SK-N-SH (cell line): ENCODE results near the gene RAD51B. TPM values are rescaled to one million over a fixed set of nuclear protein-coding genes. Genes with fewer than 3 reads are reported as not detected.
A peak's percentile ranks its signal among the peaks of the same experiment; 100 is the strongest.
"Not testable (repeated sequence)": the region's sequence is repeated elsewhere in the genome, so short reads cannot be mapped to it uniquely, and the experiment has no call there.

ENCODE experiments used
- CTCF ChIA-PET: fragments of 300-600, 350-600 bp; formaldehyde crosslinking; extraction: SDS; loops from one replicate; lab custom pipeline; 2021; lab: Yijun Ruan, JAX
- POLR2A ChIA-PET: fragments of 350-600 bp; sonication (Branson Sonifier 250); formaldehyde crosslinking; extraction: SDS; loops from one replicate; lab custom pipeline; 2020; ENCODE audit warnings: antibody characterized with exemption, inconsistent platforms; lab: Yijun Ruan, JAX
- DNase-seq: peaks from one replicate; pipeline ENCODE4 v3.0.0; 2012
- H2AFZ ChIP-seq: fragments of 200-600 bp; sonication (generic); 2 replicates; pipeline ENCODE4 v1.8.1; 2016; ENCODE audit warnings: antibody characterized with exemption, mild to moderate bottlenecking, low read depth
- H3F3A ChIP-seq: fragments of 200-600 bp; sonication (generic); replicated peaks from 2 replicates; pipeline ENCODE3; 2016; ENCODE audit warnings: antibody characterized with exemption, mild to moderate bottlenecking; ENCODE audit not compliant: insufficient read depth
- H3K27ac ChIP-seq, 2 experiments: fragments of 200-500 bp in 1 of 2; fragments of 200-600 bp in 1 of 2; sonication (Bioruptor generic) in 1 of 2; sonication (generic), shearing (Covaris generic) in 1 of 2; 2 replicates each; pipeline versions ENCODE4 v1.5.1 to v1.6.1; 2014 to 2016; ENCODE audit warnings: low read depth in 2 of 2, inconsistent platforms in 1 of 2, low read length in 1 of 2, mild to moderate bottlenecking in 1 of 2, mixed read lengths in 1 of 2
- H3K27me3 ChIP-seq: fragments of 200-600 bp; sonication (generic), shearing (Covaris generic); 2 replicates; pipeline ENCODE4 v1.6.1; 2016; ENCODE audit warnings: mixed run types; ENCODE audit not compliant: insufficient read depth
- H3K36me3 ChIP-seq, 2 experiments: fragments of 200-500 bp in 1 of 2; fragments of 200-600 bp in 1 of 2; sonication (Bioruptor generic) in 1 of 2; sonication (generic) in 1 of 2; replicated peaks in 1 of 2; 2 replicates each; pipeline versions ENCODE3 to v1.5.1; 2014 to 2016; ENCODE audit warnings: low read length in 1 of 2, mild to moderate bottlenecking in 1 of 2; ENCODE audit not compliant: insufficient read depth in 2 of 2, control insufficient read depth in 1 of 2
- H3K4me1 ChIP-seq, 2 experiments: fragments of 200-500 bp in 1 of 2; fragments of 200-600 bp in 1 of 2; sonication (Bioruptor generic) in 1 of 2; sonication (generic), shearing (Covaris generic) in 1 of 2; 2 replicates each; pipeline versions ENCODE4 v1.5.1 to v1.6.1; 2014 to 2016; ENCODE audit warnings: low read depth in 1 of 2, low read length in 1 of 2, mixed run types in 1 of 2; ENCODE audit not compliant: insufficient read depth in 2 of 2, control insufficient read depth in 1 of 2
- H3K4me2 ChIP-seq: fragments of 200-600 bp; sonication (generic), shearing (Covaris generic); 2 replicates; pipeline ENCODE4 v1.6.1; 2017; ENCODE audit warnings: mixed run types
- H3K4me3 ChIP-seq, 2 experiments: fragments of 200-500 bp in 1 of 2; fragments of 200-600 bp in 1 of 2; sonication (Bioruptor generic) in 1 of 2; sonication (generic), shearing (Covaris generic) in 1 of 2; 2 replicates each; pipeline versions ENCODE4 v1.5.1 to v1.8.1; 2014 to 2016; ENCODE audit warnings: low read depth in 2 of 2, inconsistent platforms in 1 of 2, low read length in 1 of 2, mild to moderate bottlenecking in 1 of 2, mixed read lengths in 1 of 2, moderate library complexity in 1 of 2
- H3K79me2 ChIP-seq: fragments of 200-600 bp; sonication (generic); 2 replicates; pipeline ENCODE4 v1.8.1; 2017; ENCODE audit warnings: mild to moderate bottlenecking; ENCODE audit not compliant: insufficient read depth
- H3K9ac ChIP-seq: fragments of 200-600 bp; sonication (generic); 2 replicates; pipeline ENCODE4 v1.6.1; 2017; ENCODE audit warnings: mixed run types
- H3K9me2 ChIP-seq: fragments of 200-600 bp; sonication (generic); 2 replicates; pipeline ENCODE4 v1.6.1; 2017; ENCODE audit warnings: mixed run types
- H3K9me3 ChIP-seq: fragments of 200-600 bp; sonication (generic); 2 replicates; pipeline ENCODE4 v1.6.1; 2017; ENCODE audit warnings: mixed run types, mild to moderate bottlenecking, moderate library complexity
- H4K20me1 ChIP-seq: fragments of 200-600 bp; sonication (generic); 2 replicates; pipeline ENCODE4 v1.6.1; 2017; ENCODE audit warnings: mild to moderate bottlenecking, mixed run types; ENCODE audit not compliant: insufficient read depth
- FOXM1 ChIP-seq: IDR thresholded peaks from 2 replicates; pipeline ENCODE4 v1.4.0; 2012; ENCODE audit warnings: low read depth, mild to moderate bottlenecking
- MEF2A ChIP-seq: IDR thresholded peaks from 2 replicates; pipeline ENCODE4 v1.4.0; 2012; ENCODE audit warnings: low read depth, borderline replicate concordance
- NFIC ChIP-seq: IDR thresholded peaks from 2 replicates; pipeline ENCODE4 v1.4.0; 2012; ENCODE audit warnings: borderline replicate concordance
- NRF1 ChIP-seq: IDR thresholded peaks from 2 replicates; pipeline ENCODE4 v1.6.1; 2012; ENCODE audit warnings: low read depth, mild to moderate bottlenecking, low read length
- PBX3 ChIP-seq: IDR thresholded peaks from 2 replicates; pipeline ENCODE4; 2012
- SIN3A ChIP-seq: IDR thresholded peaks from 2 replicates; pipeline ENCODE4 v1.6.1; 2012; ENCODE audit warnings: low read depth, mild to moderate bottlenecking, low read length, moderate library complexity, borderline replicate concordance
- SMC3 ChIP-seq: IDR thresholded peaks from 2 replicates; pipeline ENCODE4 v1.6.1; 2012; ENCODE audit warnings: low read depth, low read length, improper control_type of control experiment
- TCF12 ChIP-seq: IDR thresholded peaks from 2 replicates; pipeline ENCODE4 v1.4.0; 2012
- YY1 ChIP-seq: IDR thresholded peaks from 2 replicates; pipeline ENCODE4 v1.4.0; 2012; ENCODE audit warnings: low read depth, mild to moderate bottlenecking
- WGBS: methylation state at CpG from one replicate; pipeline ENCODE4 v1.1.6; 2017; ENCODE audit warnings: low lambda C conversion rate; 5-methylcytosine and 5-hydroxymethylcytosine counted together
- polyA plus RNA-seq, 3 experiments: library from polyadenylated mRNA; depleted of rRNA; stranded (reverse); fragments of >200 nt; gene quantifications; 2 replicates each; pipeline ENCODE4 v1.2.3, GENCODE V29; 2012
- TF ChIP-seq, protein P1 (sequence below): fragments of 150-350 bp; IDR thresholded peaks from 2 replicates; pipeline ENCODE4 v1.6.1; 2017; ENCODE audit warnings: antibody characterized with exemption, low read length, low read depth, borderline replicate concordance
- TF ChIP-seq, protein P2 (sequence below): fragments of 200-600 bp; sonication (generic); IDR thresholded peaks from 2 replicates; pipeline ENCODE4 v1.6.1; 2017; ENCODE audit warnings: antibody characterized with exemption, mild to moderate bottlenecking, moderate library complexity

Gene RAD51B
- polyA plus RNA-seq, 1 of the 3 experiments (the other 2 are of a cell fraction), result 6.0 TPM

DNA sequence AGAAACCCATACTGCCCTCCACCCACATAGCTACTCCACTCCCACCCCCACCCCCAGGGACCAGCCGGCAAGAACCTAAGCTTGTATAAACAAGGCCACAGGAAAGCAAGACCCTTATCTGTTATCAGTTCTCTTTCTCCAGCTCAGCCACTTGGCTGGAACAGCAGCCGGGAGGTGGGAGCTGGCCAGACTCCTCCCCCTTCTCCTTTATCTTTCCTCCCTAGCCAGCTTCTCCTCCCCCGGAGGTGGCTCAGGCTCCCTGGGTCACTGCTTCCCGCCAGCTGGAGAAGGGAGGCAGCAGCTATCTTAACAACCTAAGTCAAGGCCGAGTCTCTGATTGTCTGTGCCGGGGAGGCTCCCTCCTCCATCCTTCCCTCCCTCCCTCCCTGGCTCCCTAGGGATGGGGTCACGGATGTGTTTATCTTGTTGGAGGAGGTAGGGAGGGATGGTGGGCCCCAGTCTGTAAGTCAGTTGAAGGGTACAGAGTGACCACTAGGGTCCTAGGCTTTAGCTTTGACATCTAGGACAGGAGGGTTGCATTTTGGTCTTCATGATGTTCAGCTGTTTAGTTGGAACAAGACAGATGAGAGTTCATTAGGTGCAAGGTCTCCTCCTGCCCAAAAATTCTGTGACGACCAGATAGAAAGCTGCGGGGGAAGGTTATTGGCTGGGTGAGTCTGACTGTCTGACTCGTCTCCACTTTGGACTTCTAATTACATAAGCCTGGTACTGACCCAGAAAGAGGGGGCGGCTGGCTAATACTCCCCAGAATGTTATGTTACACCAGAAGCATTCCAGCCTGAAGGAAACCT lies 943.6 kb downstream of the RAD51B start (continued):
- TF ChIP-seq TCF12, result no peak
- TF ChIP-seq NRF1, result no peak
- TF ChIP-seq, all 33 proteins: peak for 3

- CTCF ChIA-PET, result interaction anchor here (1.1 to 1.3 kb wide), 2 partner anchors 25 to 515 kb away, joined by 4 to 6 read pairs; no protein-coding TSS in a partner anchor
- H3K4me1 ChIP-seq, result peaks cover 5 to 12% of the 10 kb centered on the region in 2 experiments; a peak in 2 of 4 replicates
- H3K4me3 ChIP-seq, H2AFZ ChIP-seq, H3F3A ChIP-seq, H3K9me3 ChIP-seq, H3K79me2 ChIP-seq, H3K36me3 ChIP-seq, POLR2A ChIA-PET, H3K9me2 ChIP-seq, H3K9ac ChIP-seq, H4K20me1 ChIP-seq, H3K27ac ChIP-seq, DNase-seq, H3K27me3 ChIP-seq: not testable (repeated sequence)
- WGBS, result 100% methylated on average over 4 of the region's 4 CpGs
- H3K4me2 ChIP-seq, result peak overlapping the region; percentile 29; the same call in 1 of the 2 replicates
These were observed 944.3 kb downstream of the RAD51B start for GRCh38 chr14:68763843-68764242.

DNA sequence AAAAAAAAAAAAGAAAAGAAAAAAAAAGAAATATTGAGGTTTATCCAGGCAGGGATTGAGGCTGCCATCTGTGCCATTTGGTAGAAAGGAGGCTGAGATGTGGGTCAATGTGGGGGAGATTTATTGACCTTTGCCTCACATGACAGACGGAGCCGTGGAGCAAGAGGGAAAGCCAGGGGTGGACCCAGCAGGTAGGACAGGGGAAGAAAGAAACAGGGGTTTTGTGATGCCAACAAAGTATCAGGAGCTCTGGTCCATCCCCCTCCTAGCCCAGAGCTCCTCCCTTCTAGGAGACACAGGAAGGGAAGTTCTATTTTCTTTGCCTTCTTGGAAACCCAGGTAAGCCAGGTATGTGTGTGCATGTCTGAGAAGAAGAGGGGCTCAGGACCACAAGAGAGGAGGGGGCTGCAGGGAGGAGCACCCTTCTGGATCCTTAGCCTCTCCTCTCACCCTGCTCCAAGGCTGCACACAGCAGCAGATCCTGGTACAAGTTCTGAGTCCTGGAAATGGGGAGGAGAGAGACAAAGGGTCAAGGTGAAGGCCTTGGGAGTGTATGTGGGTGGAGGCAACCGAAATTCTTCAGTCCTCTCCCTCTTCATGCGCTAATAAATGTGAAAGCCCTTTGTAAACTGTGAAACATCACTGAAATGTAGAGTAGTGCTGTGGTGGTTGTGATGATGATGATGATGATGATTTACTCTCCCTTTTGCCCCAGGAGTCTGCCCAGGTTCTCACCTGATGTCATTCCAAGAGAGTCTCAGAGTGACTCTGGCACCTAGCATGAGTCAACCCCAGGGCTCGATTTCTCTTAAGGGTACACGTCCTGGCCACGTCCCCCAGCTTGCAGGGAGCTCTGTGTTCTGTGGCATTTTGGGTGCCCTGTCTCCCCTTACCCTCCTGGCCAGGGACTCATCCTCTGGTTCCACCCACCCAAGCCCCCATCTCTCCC lies 947.0 kb downstream of the RAD51B start:
- ChIA-PET POLR2A (no interaction called here), CTCF (interaction anchor here (0.9 to 1.1 kb wide), 2 partner anchors 16 to 519 kb away, joined by 3 read pairs; no protein-coding TSS in a partner anchor)
- H3K4me3 ChIP-seq, result no peak overlapping the region
- DNase-seq, result no peak
- no peaks in the 10 kb centered on the region for H3K36me3 ChIP-seq
- no peaks in the 10 kb centered on the region for H4K20me1 ChIP-seq
- no peak overlapping the region for H3K4me2 ChIP-seq
- no peaks in the 10 kb centered on the region for H3K27me3 ChIP-seq
- no peaks in the 10 kb centered on the region for H3F3A ChIP-seq
- 53% methylated on average over 6 of the region's 7 CpGs for WGBS
- no peaks in the 10 kb centered on the region for H3K9me2 ChIP-seq
- H3K27ac ChIP-seq, result no peak overlapping the region
- H2AFZ ChIP-seq, result no peak overlapping the region
- no peaks in the 10 kb centered on the region for H3K79me2 ChIP-seq
- H3K4me1 ChIP-seq, result peaks cover 5 to 12% of the 10 kb centered on the region in 2 experiments; a peak in 2 of 4 replicates
- no peaks in the 10 kb centered on the region for H3K9me3 ChIP-seq
- no peak for TF ChIP-seq SMC3
- TF ChIP-seq PBX3, result no peak
- no peak for TF ChIP-seq FOXM1
- TF ChIP-seq YY1, result no peak
- TF ChIP-seq NFIC, result no peak
- TF ChIP-seq, protein P1, sequence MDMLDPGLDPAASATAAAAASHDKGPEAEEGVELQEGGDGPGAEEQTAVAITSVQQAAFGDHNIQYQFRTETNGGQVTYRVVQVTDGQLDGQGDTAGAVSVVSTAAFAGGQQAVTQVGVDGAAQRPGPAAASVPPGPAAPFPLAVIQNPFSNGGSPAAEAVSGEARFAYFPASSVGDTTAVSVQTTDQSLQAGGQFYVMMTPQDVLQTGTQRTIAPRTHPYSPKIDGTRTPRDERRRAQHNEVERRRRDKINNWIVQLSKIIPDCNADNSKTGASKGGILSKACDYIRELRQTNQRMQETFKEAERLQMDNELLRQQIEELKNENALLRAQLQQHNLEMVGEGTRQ, result no peak
- TF ChIP-seq MEF2A, result no peak
- TF ChIP-seq SIN3A, result no peak
- TF ChIP-seq, protein P2, sequence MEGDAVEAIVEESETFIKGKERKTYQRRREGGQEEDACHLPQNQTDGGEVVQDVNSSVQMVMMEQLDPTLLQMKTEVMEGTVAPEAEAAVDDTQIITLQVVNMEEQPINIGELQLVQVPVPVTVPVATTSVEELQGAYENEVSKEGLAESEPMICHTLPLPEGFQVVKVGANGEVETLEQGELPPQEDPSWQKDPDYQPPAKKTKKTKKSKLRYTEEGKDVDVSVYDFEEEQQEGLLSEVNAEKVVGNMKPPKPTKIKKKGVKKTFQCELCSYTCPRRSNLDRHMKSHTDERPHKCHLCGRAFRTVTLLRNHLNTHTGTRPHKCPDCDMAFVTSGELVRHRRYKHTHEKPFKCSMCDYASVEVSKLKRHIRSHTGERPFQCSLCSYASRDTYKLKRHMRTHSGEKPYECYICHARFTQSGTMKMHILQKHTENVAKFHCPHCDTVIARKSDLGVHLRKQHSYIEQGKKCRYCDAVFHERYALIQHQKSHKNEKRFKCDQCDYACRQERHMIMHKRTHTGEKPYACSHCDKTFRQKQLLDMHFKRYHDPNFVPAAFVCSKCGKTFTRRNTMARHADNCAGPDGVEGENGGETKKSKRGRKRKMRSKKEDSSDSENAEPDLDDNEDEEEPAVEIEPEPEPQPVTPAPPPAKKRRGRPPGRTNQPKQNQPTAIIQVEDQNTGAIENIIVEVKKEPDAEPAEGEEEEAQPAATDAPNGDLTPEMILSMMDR, result no peak
- no peak overlapping the region for H3K9ac ChIP-seq
